H1 (cell line): Measurements from ENCODE around the gene CIAO2A. TPM values are rescaled to one million over a fixed set of nuclear protein-coding genes. Genes with fewer than 3 reads are reported as not detected.

Experiments
- CTCF ChIA-PET: fragments of 300-600 bp; sonication (Branson Sonifier 250); formaldehyde crosslinking; loops from one replicate; lab custom pipeline; 2021; ENCODE audit not compliant: partially characterized antibody; lab: Charles Lee
- POLR2A ChIA-PET: fragments of 300-600 bp; sonication (Branson Sonifier 250); formaldehyde crosslinking; loops from one replicate; lab custom pipeline; 2021; ENCODE audit warnings: inconsistent platforms; ENCODE audit not compliant: partially characterized antibody; lab: Charles Lee
- DNase-seq, 2 experiments: peaks; one replicate each; pipeline versions ENCODE4 v3.0.0 to v3.0.0-alpha.2; 2010 to 2022; ENCODE audit warnings: low spot score in 2 of 2, low read depth in 1 of 2, mixed read lengths in 1 of 2
- FAIRE-seq: peaks from 2 replicates; lab custom pipeline; 2011; peaks lifted over from hg19 to GRCh38; lab: Jason Lieb, UNC
- H2AFZ ChIP-seq: 2 replicates; pipeline ENCODE4 v1.8.1; 2012; ENCODE audit warnings: low read length, inconsistent platforms
- H2AK5ac ChIP-seq: 2 replicates; pipeline ENCODE4 v1.6.1; 2013; ENCODE audit warnings: low read depth, low read length
- H2BK120ac ChIP-seq: replicated peaks from 2 replicates; pipeline ENCODE3; 2013; ENCODE audit warnings: low read depth, low read length, inconsistent platforms
- H2BK12ac ChIP-seq: 2 replicates; pipeline ENCODE4 v1.6.1; 2013; ENCODE audit warnings: low read depth, low read length
- H2BK15ac ChIP-seq: 2 replicates; pipeline ENCODE4 v1.6.1; 2013; ENCODE audit warnings: low read length
- H2BK20ac ChIP-seq: 2 replicates; pipeline ENCODE4 v1.6.1; 2013; ENCODE audit warnings: low read length
- H2BK5ac ChIP-seq: 2 replicates; pipeline ENCODE4 v1.6.1; 2013; ENCODE audit warnings: low read depth, low read length
- H3K14ac ChIP-seq: 2 replicates; pipeline ENCODE4 v1.6.1; 2013; ENCODE audit warnings: inconsistent platforms; ENCODE audit not compliant: insufficient read length
- H3K18ac ChIP-seq: 2 replicates; pipeline ENCODE4 v1.6.1; 2013; ENCODE audit warnings: low read length; ENCODE audit errors: extremely low read depth
- H3K23ac ChIP-seq: 2 replicates; pipeline ENCODE4 v1.6.1; 2013; ENCODE audit warnings: inconsistent platforms; ENCODE audit not compliant: insufficient read length
- H3K23me2 ChIP-seq: 2 replicates; pipeline ENCODE4 v1.6.1; 2013; ENCODE audit warnings: low read depth, low read length
- H3K27ac ChIP-seq: 2 replicates; pipeline ENCODE4 v1.6.1; 2011; ENCODE audit warnings: low read depth, low read length, inconsistent platforms
- H3K27me3 ChIP-seq, 4 experiments: replicated peaks in 1 of 4; 1 replicate in 1 of 4; 2 replicates in 3 of 4; pipeline versions ENCODE4 v1.6.1 to v1.8.1; 2011 to 2013; ENCODE audit warnings: low read length in 3 of 4, mild to moderate bottlenecking in 3 of 4, inconsistent platforms in 2 of 4, mixed read lengths in 2 of 4, moderate library complexity in 1 of 4; ENCODE audit not compliant: control insufficient read depth in 3 of 4, insufficient read depth in 3 of 4; ENCODE audit errors: extremely low read depth in 1 of 4
- H3K36me3 ChIP-seq, 4 experiments: 2 replicates each; pipeline versions ENCODE4 v1.6.1 to v1.8.1; 2011 to 2013; ENCODE audit warnings: mild to moderate bottlenecking in 4 of 4, low read length in 3 of 4, moderate library complexity in 2 of 4, control low read depth in 1 of 4, inconsistent platforms in 1 of 4; ENCODE audit not compliant: insufficient read depth in 4 of 4, control insufficient read depth in 2 of 4
- H3K4ac ChIP-seq: replicated peaks from 2 replicates; pipeline ENCODE3; 2013; ENCODE audit warnings: low read length, low read depth, mixed read lengths, inconsistent platforms; ENCODE audit not compliant: insufficient read length
- H3K4me1 ChIP-seq, 4 experiments: replicated peaks in 1 of 4; 1 replicate in 1 of 4; 2 replicates in 3 of 4; pipeline versions ENCODE4 v1.6.1 to v1.8.1; 2011 to 2013; ENCODE audit warnings: low read length in 3 of 4, inconsistent platforms in 2 of 4, mixed read lengths in 1 of 4; ENCODE audit not compliant: insufficient read depth in 4 of 4, control insufficient read depth in 3 of 4
- H3K4me2 ChIP-seq, 2 experiments: 2 replicates each; pipeline versions ENCODE4 v1.6.1 to v1.8.1; 2011 to 2013; ENCODE audit warnings: low read depth in 2 of 2, low read length in 2 of 2, control low read depth in 1 of 2, inconsistent platforms in 1 of 2, mild to moderate bottlenecking in 1 of 2; ENCODE audit not compliant: insufficient read depth in 1 of 2
- H3K4me3 ChIP-seq, 4 experiments: fragments of 200-600, 300-600 bp in 1 of 4; sonication (generic), shearing (Covaris generic), sonication (Bioruptor Twin) in 1 of 4; 2 replicates each; pipeline versions ENCODE4 v1.5.1 to v1.8.1; 2011 to 2016; ENCODE audit warnings: low read length in 4 of 4, low read depth in 3 of 4, control low read depth in 2 of 4, inconsistent platforms in 2 of 4, mild to moderate bottlenecking in 2 of 4, mixed read lengths in 1 of 4, moderate library complexity in 1 of 4; ENCODE audit not compliant: insufficient read depth in 2 of 4; ENCODE audit errors: extremely low read depth in 1 of 4
- H3K56ac ChIP-seq: replicated peaks from 2 replicates; pipeline ENCODE3; 2013; ENCODE audit warnings: low read depth, mild to moderate bottlenecking, mixed read lengths, low read length, inconsistent platforms; ENCODE audit not compliant: insufficient read length
- H3K79me1 ChIP-seq: 2 replicates; pipeline ENCODE4 v1.6.1; 2013; ENCODE audit warnings: low read depth, low read length, control low read depth
- H3K79me2 ChIP-seq, 2 experiments: 2 replicates each; pipeline versions ENCODE4 v1.6.1 to v1.8.1; 2012 to 2013; ENCODE audit warnings: low read length in 2 of 2, mild to moderate bottlenecking in 2 of 2, inconsistent platforms in 1 of 2; ENCODE audit not compliant: insufficient read depth in 2 of 2, control insufficient read depth in 1 of 2
- H3K9ac ChIP-seq, 4 experiments: replicated peaks in 1 of 4; 1 replicate in 1 of 4; 2 replicates in 3 of 4; pipeline versions ENCODE4 v1.6.1 to v1.8.1; 2011 to 2013; ENCODE audit warnings: low read depth in 3 of 4, low read length in 3 of 4, control low read depth in 2 of 4, mild to moderate bottlenecking in 2 of 4, moderate library complexity in 2 of 4, inconsistent platforms in 1 of 4; ENCODE audit errors: extremely low read depth in 1 of 4
- H3K9me3 ChIP-seq, 2 experiments: 2 replicates each; pipeline versions ENCODE4 v1.6.1 to v1.8.1; 2012 to 2013; ENCODE audit warnings: mild to moderate bottlenecking in 2 of 2, moderate library complexity in 2 of 2, control low read depth in 1 of 2, inconsistent platforms in 1 of 2, low read depth in 1 of 2, low read length in 1 of 2, mixed read lengths in 1 of 2; ENCODE audit not compliant: insufficient read depth in 2 of 2
- H4K20me1 ChIP-seq, 2 experiments: replicated peaks in 1 of 2; 2 replicates each; pipeline versions ENCODE3 to v1.8.1; 2011 to 2013; ENCODE audit warnings: inconsistent platforms in 2 of 2, low read length in 2 of 2, mild to moderate bottlenecking in 1 of 2; ENCODE audit not compliant: insufficient read depth in 2 of 2, control insufficient read depth in 1 of 2
- H4K5ac ChIP-seq: 2 replicates; pipeline ENCODE4 v1.6.1; 2013; ENCODE audit warnings: low read length, low read depth, mixed read lengths, inconsistent platforms; ENCODE audit not compliant: insufficient read length
- H4K8ac ChIP-seq: 2 replicates; pipeline ENCODE4 v1.8.0; 2013; ENCODE audit warnings: mild to moderate bottlenecking, moderate library complexity, low read length, inconsistent platforms; ENCODE audit not compliant: insufficient read depth; ENCODE audit errors: extremely low read depth
- H4K91ac ChIP-seq: replicated peaks from 2 replicates; pipeline ENCODE3; 2013; ENCODE audit warnings: low read length, mixed read lengths, inconsistent platforms; ENCODE audit not compliant: insufficient read length
- ASH2L ChIP-seq: fragments of 200-600, 300-600 bp; sonication (generic); IDR thresholded peaks from one replicate; pipeline ENCODE4 v1.7.1; 2017; ENCODE audit warnings: low read length
- CHD2 ChIP-seq: IDR thresholded peaks from 2 replicates; pipeline ENCODE4 v1.6.1; 2012; ENCODE audit warnings: low read length, improper control_type of control experiment
- EZH2 ChIP-seq: fragments of 200-600 bp; sonication (generic); IDR thresholded peaks from 2 replicates; pipeline ENCODE4 v1.7.1; 2012; ENCODE audit warnings: low read depth, mild to moderate bottlenecking, moderate library complexity, low read length, inconsistent platforms; ENCODE audit not compliant: severe bottlenecking
- NRF1 ChIP-seq: IDR thresholded peaks from 2 replicates; pipeline ENCODE4 v1.6.1; 2011; ENCODE audit warnings: mild to moderate bottlenecking, low read depth, low read length, improper control_type of control experiment
- POLR2AphosphoS5 ChIP-seq: IDR thresholded peaks from 2 replicates; pipeline ENCODE4 v1.6.1; 2011; ENCODE audit warnings: low read depth, low read length
- RFX5 ChIP-seq: IDR thresholded peaks from 2 replicates; pipeline ENCODE4 v1.6.1; 2011; ENCODE audit warnings: low read depth, low read length, improper control_type of control experiment, borderline replicate concordance
- SAP30 ChIP-seq: fragments of 300-600 bp; sonication (generic); IDR thresholded peaks from 2 replicates; pipeline ENCODE4 v1.7.1; 2012; ENCODE audit warnings: low read length, moderate library complexity, mild to moderate bottlenecking, inconsistent platforms; ENCODE audit not compliant: insufficient read depth, insufficient replicate concordance
- SIN3A ChIP-seq, 2 experiments: IDR thresholded peaks in 1 of 2; conservative IDR thresholded peaks in 1 of 2; 2 replicates each; pipeline ENCODE4 v1.6.1; 2011 to 2012; ENCODE audit warnings: low read length in 2 of 2, improper control_type of control experiment in 1 of 2, low read depth in 1 of 2, mild to moderate bottlenecking in 1 of 2
- SIRT6 ChIP-seq: IDR thresholded peaks from one replicate; pipeline ENCODE4 v1.7.1; 2012; ENCODE audit warnings: low read length, inconsistent platforms
- SP2 ChIP-seq: IDR thresholded peaks from 2 replicates; pipeline ENCODE4 v1.6.1; 2012; ENCODE audit warnings: mild to moderate bottlenecking, low read length, inconsistent platforms
- WGBS, 2 experiments: shearing (Covaris generic) in 1 of 2; methylation state at CpG; one replicate each; pipeline versions ENCODE4 v1.1.6 to v1.1.7; 2013 to 2015; ENCODE audit warnings: low lambda C conversion rate in 2 of 2, mixed read lengths in 2 of 2, inconsistent platforms in 1 of 2, low coverage in 1 of 2, missing lambda C conversion rate in 1 of 2; ENCODE audit not compliant: insufficient replicate concordance in 2 of 2, insufficient coverage in 1 of 2, insufficient read length in 1 of 2; ENCODE audit errors: extremely low coverage in 1 of 2, missing lambda C conversion rate in 1 of 2; 5-methylcytosine and 5-hydroxymethylcytosine counted together
- polyA plus RNA-seq, 7 experiments: library from polyadenylated mRNA; depleted of rRNA in 3 of 7; stranded (reverse) in 5 of 7; unstranded in 2 of 7; fragments of >200 nt in 5 of 7; fragments of 200-250 nt in 2 of 7; gene quantifications; 1 replicate in 5 of 7; 2 replicates in 1 of 7; 4 replicates in 1 of 7; pipeline versions ENCODE4 v1.2.1 to v1.2.3, GENCODE V29; 2011 to 2013; ENCODE audit warnings: missing spikeins in 2 of 7, mixed read lengths in 2 of 7
- total RNA-seq: library from RNA; stranded (reverse); fragmentation: NEBNext Ultra II Directional; extraction: Animal tissue kit (Norgen Biotek cat#: 25700); gene quantifications from 2 replicates; pipeline ENCODE4 v1.2.1, GENCODE V29; 2021

The CIAO2A gene
- total and polyA plus RNA-seq, 2 of the 8 experiments (the other 6 are each of a cell fraction or from before 2014, with no cell fraction given) = 76.4 to 86.5 TPM

- CTCF ChIA-PET = interaction anchor here (1.1 to 3.9 kb wide), 6 partner anchors 16 to 278 kb away, joined by 3 to 24 read pairs (median 4); partner anchors contain the start of gene DAPK2
- H3K23ac ChIP-seq = no peak overlapping the region
- no peak overlapping the region for H2AFZ ChIP-seq
- H2AK5ac ChIP-seq = no peak overlapping the region
- TF ChIP-seq POLR2AphosphoS5 (no peak), NRF1 (no peak), RFX5 (no peak), CHD2 (no peak), SAP30 (no peak), SP2 (no peak), SIRT6 (no peak), ASH2L (no peak), SIN3A (conservative IDR thresholded peaks at IDR 0.05 in 1 of 2, IDR thresholded peaks at IDR 0.05 in 1 of 2; ENCODE audit: low read depth in 1 of 2, low read length in 2 of 2) (no peak), EZH2 (no peak)
- TF ChIP-seq, all 59 proteins: peak for 0
- Histone ChIP-seq H2BK20ac (no peak overlapping the region), H3K79me1 (no peaks in the 10 kb centered on the region; the same call in 1 of the 2 replicates), H3K4me2 (no peak overlapping the region), H4K91ac (no peak overlapping the region), H3K14ac (no peak overlapping the region), H3K9me3 (no peaks in the 10 kb centered on the region), H3K4me1 (peaks cover 0 to 2% (median 0%) of the 10 kb centered on the region in 4 experiments; a peak in 1 of 7 replicates), H4K5ac (no peak overlapping the region), H2BK5ac (no peak overlapping the region), H3K4ac (no peak overlapping the region), H3K27ac (no peak overlapping the region), H3K18ac (no peak overlapping the region), H3K27me3 (no peaks in the 10 kb centered on the region), H3K23me2 (no peaks in the 10 kb centered on the region; the same call in 1 of the 2 replicates), H3K56ac (no peak overlapping the region), H3K4me3 (no peak overlapping the region), H3K79me2 (no peaks in the 10 kb centered on the region), H2BK120ac (no peak overlapping the region), H2BK12ac (no peak overlapping the region), H4K8ac (no peak overlapping the region), H2BK15ac (no peak overlapping the region), H3K36me3 (no peaks in the 10 kb centered on the region; a peak in 1 of 8 replicates), H3K9ac (no peak overlapping the region), H4K20me1 (no peaks in the 10 kb centered on the region)
- WGBS, 2 experiments = 94% methylated on average over 4 of the region's 4 CpGs; no CpG with 5 or more reads in 1 of the 2 experiments
- DNase-seq (no peak), FAIRE-seq (no peak)
- POLR2A ChIA-PET = interaction anchor here (1.4 kb wide), 1 partner anchor 10 kb away, joined by 3 read pairs; no protein-coding TSS in a partner anchor
Measured at GRCh38 chr15:64030123-64030522, 63.5 kb downstream of the CIAO2A start.
